ENCODE data around the gene FGF1.

FGF1 gene

DNA sequence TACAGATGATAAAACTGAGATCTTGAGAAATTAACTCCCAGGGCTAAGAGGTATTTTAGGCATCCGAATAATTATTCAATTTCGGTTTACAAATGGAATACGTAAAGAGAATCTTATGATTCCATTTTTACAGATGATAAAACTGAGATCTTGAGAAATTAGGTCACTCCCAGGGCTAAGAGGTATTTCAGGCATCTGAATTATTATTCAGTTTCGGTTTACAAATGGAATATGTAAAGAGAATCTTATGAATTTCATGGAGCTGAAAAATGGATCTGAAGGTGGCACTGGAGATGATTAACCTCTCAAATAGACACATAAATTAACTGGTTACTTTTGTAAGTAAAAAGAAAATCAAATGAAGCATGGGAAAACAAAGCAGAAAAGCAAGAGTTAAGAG lies 44.2 kb downstream of the FGF1 start:
- no peak for DNase-seq (ENCODE audit: low spot score)

DNA sequence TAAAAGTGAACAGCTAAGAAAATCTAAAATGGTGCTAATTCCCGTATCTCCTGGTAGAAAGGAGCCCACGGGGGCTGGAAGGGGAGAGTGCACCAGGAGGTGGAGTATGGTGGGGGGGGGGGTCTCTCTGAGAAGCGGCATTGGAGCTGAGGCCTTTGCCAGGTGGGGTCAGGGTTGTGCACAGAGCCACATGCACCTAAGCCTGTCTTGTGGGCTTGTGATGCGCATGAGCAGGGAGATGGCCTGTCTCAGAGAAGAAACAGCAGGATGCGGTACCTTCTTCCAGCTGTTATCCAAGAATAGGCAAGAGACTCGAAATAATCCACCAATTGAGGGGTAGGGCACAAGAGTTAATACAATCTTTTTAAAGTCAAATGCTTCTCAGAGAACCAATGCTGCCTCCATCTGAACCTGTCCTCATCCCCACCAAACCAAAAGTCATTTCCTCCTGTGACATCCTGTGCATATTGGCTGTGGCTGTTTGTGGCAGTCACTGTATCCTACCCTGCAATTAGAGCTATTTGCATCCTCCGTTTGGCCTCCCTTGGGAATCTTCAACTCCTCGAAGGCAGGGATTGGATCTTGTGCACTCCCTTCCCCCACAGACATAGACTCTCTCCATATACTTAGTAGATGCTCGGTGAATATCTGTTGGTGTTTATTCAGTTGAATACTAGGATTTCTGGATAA lies 45.4 kb downstream of the FGF1 start:
- no peak for DNase-seq (ENCODE audit: low spot score)

DNA sequence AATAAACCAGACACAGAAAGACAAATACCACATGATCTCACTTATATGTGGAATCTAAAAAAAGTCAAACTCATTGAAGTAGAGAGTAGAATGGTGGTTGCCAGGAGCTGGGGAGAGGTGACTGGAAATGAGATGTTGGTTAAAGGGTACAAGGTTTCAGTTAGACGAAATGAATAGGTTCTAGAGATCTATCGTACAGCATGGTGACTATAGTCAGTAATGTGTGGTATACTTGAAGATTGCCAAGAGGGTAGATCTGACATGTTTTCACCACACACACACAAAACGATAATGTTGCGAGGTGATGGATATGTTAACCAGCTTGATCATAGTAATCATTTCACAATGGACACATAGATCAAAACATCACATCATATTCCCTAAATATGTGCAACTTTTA lies 46.4 kb downstream of the FGF1 start:
- DNase-seq (ENCODE audit: low spot score), result no peak

DNA sequence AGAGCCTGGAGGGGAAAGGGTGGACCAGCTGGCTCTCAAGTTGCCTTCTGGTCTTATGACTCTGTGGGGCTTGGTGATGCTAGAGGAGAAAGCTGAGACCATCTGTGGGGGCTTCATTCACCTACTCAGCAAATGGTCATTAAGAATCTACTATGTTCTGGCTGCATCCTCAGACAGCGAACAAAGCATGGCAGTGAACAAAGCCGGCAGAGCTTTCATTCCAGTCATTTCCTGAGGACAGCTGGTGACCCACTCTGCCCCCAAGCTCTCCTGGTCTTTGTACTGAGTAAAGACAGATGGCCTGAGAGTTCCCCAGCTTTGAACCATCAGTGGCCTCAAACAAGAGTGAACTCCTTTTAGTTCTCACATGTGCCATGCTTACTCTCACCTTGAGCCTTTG lies 48.0 kb downstream of the FGF1 start:
- no peak for DNase-seq (ENCODE audit: low spot score)

DNA sequence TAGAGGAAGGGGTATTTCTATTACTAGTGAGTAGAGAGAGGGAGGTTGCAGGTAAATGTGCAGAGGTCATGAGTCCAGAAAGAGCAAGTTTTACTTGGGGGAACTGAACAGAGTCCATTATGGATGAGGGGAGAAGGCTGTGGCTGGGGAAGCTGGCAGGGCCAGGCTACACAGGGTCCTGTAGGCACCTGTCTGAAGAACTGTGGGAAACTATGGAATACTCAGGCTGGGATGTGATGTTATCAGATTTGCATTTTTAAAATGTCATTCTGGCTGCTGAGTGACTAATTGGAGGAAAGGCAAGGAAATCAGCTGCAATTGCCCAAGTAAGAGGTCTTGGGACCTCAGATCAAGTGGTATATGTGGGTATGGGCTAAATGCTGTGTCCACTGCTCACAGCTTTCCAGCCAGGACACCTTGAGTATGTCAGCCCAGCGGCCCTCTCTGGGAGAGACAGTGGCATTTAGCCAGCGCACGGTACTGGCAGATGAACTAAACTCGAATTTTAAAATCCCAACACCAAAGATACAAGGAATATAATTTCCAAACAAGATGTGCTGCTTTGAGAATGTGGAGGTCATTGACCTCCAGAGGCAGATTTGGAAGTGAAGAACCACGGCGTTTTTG lies 49.1 kb downstream of the FGF1 start:
- no peak for DNase-seq (ENCODE audit: low spot score)

DNA sequence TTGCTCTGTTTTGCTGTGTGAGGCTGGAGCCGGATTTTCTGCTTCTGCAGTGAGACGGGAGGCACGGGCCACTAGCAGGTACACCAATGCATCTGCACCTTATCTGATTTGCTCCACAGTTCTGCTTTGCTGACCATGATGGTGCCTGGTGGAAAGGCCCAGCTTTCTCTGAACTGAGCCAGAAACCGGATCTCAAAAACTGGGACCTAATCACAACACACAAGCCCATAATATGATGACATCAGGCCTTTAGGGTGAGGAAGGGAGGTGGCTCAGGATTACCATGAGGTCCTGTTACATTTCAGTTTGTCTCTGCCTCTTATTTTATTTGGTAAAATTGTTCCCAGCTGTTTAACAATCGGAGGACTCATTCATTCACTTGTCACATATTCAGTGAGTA lies 49.8 kb downstream of the FGF1 start:
- no peak for DNase-seq (ENCODE audit: low spot score)

DNA sequence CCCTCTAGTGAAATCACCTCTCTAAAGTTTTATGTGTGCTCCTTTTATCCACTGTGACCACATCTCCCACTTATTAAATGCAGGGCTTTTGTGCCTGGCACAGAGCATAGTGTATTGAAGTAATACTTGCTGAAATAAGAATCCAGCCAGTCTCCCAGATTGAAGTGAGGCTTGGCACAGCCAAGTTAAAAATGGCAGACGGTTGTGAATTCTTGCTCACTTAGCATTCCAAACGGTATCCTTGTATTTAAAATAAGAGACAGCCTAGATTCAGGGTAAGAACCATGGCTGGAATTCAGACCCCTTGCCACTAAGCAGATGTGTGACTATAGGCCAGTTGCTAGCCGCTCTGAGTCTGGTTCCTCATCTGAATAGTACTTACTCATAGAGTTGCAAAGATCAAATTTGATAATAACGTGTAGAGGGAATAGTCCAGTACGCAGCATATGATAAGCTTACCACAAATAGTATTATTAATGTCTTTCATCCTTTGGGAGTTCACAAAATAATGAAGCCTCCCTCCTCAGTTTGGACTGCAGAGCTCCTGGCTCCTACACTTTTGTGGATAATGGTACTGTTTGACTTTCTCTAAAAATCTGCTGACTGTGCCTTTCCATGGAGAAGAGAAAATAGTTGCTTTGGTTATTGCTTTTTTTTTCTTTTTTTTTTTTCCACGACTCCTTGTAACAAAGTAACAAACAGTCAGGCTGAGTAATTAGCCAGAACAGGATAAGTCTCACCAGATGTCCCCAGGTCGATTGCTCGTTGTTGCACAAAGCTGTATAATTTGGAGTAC lies 51.5 kb downstream of the FGF1 start:
- no peak for DNase-seq (ENCODE audit: low spot score)

DNA sequence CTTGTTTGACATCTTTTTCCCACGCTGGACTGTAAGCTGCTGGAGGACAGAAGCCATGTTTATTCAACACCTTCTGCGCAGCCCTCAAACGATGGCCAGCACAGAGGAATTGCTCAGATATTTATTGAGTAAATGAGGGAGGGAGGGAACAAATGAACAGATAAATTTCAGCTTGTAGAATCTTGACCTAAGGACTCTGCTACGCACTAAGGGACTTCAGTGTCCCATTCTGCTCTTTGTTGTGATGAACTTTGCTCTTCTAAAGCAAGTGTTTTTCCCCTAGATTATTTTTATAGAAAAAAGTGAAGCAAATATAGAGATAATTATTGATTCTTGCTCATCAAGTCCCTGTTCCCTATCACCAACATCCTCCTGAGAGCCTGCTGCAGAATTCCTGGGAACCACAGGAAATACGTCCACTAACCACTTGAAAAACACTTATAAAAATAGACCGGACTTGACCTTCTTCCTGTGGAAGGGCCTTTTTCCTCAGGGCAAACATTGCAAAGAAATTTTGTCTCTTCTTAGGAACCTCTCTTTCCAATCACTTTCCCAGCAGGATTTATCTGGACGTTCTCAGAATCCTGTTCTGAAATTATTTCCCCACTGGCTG lies 54.9 kb downstream of the FGF1 start:
- DNase-seq (ENCODE audit: low spot score), result no peak

DNA sequence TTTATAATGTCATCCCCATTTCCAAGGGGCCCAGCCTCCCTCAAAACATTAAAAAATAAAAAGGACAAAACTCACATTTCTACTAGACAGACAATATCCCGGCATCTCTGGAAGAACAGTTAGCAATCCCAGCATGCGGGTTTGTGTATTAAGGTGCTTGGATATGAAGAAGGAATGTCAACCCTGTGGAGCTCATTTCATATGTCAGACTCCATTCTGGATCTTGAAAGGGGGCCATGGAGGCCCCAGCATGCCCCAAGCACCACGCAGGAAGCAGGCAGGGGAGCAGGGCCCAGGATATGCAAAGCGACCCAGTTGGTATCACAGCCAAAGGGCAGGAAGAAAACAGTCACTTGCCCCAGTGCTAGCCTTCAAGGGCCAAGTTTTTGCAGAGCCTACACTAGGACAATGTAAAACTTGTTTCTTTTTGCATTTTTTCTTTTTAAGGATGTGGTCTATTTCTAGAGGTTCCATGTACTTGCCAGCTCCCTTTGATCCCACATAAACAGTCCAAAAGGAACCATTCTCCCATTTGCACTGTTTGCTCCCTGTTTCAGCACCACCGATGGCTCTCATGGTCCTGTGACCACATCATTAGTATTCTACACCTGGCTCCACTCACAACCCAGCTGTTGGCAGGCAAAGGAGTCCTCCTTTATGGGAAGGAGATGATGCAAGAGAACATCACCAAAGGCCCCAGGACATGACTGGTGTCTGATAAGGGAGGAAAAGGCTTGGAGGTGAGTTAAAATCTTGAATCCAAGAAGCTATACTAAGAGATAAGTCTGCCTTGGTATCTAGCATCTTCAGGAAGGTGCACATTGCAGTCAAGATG lies 58.3 kb downstream of the FGF1 start:
- no peak for DNase-seq (ENCODE audit: low spot score)

DNA sequence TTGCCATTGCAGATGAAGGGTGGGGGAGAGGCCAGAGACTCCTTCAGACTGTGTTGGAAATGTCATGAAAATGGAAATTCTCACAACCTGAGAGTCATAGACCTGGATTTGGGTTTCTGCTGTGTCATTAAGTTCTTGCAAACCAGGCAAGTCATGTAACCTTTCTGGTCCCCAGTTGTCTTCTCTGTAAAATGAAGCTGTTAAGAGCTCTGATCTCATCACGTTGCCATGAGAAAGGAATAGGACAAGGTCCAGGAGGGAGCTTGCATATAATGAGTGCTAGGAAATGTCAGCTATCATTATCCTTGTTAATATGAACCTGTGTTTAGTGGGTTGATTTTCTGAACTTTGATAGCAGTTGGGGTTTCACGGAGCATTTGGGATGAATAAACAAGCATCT lies 59.1 kb downstream of the FGF1 start:
- no peak for DNase-seq (ENCODE audit: low spot score)

DNA sequence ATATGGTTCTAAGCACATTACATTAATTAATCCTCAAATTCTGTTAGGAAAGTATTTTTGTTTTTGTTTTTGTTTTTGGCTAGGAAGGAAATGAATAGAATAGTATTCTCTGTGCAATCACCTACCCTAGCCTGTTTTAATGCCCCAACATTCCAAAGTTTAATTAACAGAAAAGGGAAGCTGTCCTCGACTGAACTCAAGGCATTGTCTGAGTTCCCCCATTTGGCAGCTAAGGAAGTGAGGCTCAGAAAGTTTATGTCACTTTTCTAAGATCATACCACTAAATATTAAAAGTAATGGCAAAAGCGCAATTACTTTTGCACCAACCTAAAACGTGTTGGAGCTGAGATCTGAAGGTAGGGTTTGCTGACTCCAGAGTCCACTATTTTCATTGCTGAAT lies 59.8 kb downstream of the FGF1 start:
- DNase-seq (ENCODE audit: low spot score), result no peak

DNA sequence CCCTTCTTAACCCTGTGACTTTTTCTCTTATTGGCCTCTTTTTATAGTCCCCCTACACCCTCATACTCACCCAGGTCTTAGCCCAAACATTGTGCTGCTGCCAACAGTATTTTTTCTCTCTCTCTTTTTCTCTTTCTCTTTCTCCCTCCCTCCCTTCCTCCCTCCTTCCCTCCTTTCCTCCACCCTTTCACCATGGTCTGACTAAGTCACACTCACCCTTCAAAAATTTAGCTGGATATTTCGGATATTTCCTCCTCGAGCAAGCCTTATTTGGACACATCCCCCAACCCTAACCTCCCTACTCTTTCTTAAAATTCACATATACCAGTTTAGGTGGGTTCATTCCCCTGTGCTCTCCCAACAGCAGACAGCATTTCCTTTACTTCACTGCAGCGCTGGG lies 64.7 kb downstream of the FGF1 start:
- DNase-seq (ENCODE audit: low spot score), result no peak

DNA sequence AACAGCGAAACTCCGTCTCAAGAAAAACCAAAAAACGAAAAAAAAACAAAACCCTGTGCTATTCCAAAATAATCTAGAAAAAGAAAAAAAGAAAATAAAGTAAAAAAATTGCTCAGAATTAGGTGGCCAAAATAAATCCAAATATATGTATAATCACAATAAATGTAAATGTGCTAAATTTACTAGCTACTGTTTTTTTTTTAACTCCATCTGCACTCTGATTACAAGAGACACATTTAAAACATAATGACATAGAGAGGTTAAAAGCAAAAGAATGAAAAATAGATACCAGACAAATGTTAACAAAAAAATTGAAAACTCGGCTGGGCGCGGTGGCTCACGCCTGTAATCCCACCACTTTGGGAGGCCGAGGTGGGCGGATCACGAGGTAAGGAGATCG lies 66.1 kb downstream of the FGF1 start:
- DNase-seq (ENCODE audit: low spot score), result no peak

DNA sequence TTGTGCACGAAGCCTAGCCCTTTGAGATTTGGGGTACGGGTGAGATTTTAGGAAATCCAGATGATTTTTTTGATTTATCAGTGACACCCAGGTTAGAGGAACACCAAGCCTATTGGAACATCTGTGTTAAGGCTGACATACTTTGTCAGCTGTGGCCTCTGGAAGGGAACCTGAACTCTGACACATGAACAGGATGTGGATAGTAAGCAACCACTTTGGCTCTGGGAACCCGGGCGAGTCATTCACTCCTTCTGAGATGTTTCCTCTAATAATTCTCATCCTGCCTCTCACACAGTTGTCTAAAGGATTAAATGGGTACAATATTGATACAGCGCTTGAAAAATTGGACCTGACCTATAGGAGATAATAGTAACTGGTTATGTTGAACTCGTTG lies 67.8 kb downstream of the FGF1 start:
- no peak for DNase-seq (ENCODE audit: low spot score)

DNA sequence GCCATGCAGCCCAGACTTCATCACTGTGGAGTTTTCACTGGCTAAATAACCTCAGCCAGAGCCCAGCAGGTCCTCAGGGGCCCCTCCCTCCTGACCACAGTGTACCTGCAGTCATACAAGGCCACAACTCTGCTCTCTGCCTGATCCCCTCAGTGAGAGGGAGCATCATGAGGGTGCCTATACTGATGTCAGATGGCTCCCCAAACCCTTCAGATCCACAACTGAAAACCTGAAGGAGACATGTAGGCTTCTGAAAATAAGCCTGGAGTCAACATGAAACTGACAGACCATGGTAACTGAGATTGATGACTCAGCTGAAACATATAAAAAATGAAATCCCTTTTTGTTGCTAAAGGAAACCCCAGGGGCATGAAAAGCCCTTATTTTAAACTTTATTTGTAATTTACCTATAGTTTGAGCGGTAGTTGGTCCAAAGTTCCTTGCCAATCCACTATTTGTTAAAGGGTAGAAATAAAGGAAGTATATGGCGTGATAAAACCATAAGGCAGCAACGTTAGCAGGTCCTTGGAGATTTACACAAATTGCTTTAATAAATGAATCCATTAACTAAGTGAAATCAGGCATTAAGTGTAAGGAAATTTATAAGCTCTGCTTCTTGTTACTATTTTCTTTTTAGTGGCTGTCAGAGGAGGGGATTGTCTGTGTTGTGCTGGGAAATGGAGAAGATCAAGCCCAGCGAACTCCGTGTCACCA lies 68.3 kb downstream of the FGF1 start:
- no peak for DNase-seq (ENCODE audit: low spot score)

DNA sequence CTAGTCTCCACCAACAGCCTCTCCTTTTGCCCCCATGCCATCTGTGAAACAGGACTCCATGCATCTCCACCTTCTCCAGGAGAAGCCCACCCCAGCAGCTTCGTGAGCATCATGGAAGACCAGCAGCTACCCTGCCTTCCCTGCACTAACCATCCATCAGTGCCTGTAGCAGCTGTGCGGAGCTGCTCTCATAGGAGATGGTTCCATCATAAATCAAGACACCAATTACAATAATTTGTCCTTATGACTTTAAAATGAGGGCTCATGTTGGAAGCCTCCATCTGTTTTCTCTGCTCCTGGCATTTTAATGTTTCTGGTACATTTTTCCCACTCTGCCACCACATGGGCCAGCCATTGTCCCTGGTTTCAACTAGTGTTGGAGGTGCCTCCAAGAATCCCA lies 69.9 kb downstream of the FGF1 start:
- no peak for DNase-seq (ENCODE audit: low spot score)

DNA sequence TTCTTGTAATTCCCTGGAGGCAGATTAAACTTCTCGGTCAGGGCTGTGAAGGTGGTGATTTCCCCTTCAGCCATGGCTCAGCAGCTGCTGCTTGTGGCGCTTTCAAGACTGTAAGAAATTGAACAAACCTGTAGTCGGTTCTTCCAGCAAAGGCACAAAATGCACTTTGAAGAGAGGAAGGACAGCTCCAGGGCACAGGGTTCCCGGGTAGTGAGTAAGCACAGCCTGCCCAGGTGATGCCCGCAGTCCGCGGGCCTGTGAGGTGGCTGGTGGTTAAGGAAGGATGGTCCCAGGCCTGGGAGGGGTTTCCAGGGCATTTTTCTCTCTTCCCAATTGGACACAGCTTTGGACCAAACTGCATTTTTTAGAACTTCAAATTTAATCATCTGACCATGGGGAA lies 71.8 kb downstream of the FGF1 start:
- DNase-seq (ENCODE audit: low spot score), result no peak

DNA sequence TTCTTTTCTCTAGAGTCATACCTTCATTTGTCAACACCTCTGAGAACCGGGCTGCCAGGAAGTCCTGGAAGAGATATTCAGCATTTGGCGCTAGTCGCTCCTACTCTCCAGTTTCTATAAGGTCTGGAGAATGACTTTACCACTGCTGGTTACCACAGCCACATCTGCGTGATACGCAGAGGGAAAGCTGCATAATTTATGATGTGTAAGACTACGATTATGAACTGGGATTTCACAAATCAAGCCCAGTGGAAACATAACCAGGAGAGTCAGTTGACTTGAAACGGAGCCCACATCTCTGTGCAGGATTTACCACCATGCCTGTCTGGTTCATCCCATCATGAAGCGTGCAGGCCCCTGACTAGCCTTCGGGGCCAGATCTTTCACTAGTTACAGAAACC lies 72.6 kb downstream of the FGF1 start:
- DNase-seq (ENCODE audit: low spot score), result no peak

DNA sequence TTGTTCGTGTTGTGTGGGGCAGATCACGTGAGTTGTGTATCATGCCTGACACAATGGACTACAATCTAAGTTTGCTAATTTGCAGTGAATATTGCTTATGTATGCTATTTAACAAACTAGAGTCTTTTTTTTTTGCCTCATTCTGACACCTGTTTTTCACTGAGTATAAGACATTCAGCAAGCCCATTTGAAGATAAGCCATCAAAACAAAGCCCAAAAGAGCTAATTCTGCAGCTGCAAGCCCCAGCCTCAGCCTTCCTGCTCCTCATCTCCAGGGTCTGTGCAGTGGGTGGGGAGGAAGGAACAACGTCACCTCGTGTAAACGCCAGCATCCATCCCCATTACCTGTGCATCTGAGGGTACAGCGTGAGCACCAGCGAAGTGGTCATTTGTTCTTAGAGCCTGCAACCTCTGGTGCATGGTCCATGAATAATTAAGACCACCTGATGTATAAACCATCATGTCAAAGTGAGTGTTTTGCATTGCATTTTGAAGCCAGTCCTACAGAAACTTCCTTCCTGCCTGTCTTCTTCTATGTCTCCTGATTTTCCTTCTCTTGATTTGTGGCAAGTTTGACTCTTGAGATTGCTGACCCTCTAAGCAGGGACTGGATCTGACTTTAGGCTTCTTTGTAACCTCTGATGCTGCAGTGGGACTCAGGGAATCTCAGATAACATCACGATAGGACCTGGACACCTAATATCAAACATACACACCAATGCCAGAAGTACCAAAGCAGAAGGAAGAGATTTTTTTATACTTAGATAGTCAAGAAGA lies 73.2 kb downstream of the FGF1 start:
- DNase-seq (ENCODE audit: low spot score), result no peak

DNA sequence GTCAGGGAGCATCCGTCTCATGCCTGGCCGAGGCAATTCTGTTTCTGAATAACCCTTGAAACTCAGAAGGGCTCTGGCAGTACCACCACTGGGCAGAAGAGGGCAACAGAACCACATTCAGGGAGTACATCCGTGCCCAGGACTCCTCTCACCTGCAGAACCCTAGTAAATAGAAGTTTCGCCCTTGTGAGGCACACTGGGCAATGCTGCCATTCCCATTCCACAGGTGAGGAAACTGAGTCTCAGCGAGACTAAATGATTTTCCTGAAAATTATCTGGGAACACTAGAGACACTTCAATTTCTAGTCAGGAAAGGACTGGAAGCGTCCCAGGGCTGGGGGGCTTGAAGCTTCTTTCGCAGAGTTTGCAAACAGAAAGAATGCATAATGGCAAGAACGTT lies 74.7 kb downstream of the FGF1 start:
- no peak for DNase-seq (ENCODE audit: low spot score)
